Measurements from ENCODE around the gene BUB3. TPM values are rescaled to one million over a fixed set of nuclear protein-coding genes. Genes with fewer than 3 reads are reported as not detected.

The BUB3 gene
- polyA plus RNA-seq, 6 donors from 2014 or later: 135 to 244 (median 163) TPM

- DNase-seq (no peak), ATAC-seq (ENCODE audit: low read depth in 2 of 2) (peak in 1 of 2 donors; percentile 26)
- H3K27ac Mint-ChIP-seq: peak within 1 kb of the TSS in 5 of 6 donors; percentile 27 to 97 (median 94)
- H3K9me3 Mint-ChIP-seq: peaks cover 0 to 40% (median 7%) of the 10 kb centered on the region in 7 donors
- peaks cover 0 to 3% of the 10 kb centered on the region in 2 donors for H3K36me3 Mint-ChIP-seq
- H3K27me3 Mint-ChIP-seq: peaks cover 58 to 77% (median 73%) of the 10 kb centered on the region in 3 donors
- peaks cover 18 to 44% (median 26%) of the 10 kb centered on the region in 3 donors for H3K4me1 Mint-ChIP-seq
- peak within 1 kb of the TSS; percentile 69 to 93 (median 84) for H3K4me3 Mint-ChIP-seq
Measured at GRCh38 chr10:123135415-123136141, 18.6 kb upstream of the BUB3 start, which contains the start of gene HMX3. TSS of gene HMX3 (plus strand) at chr10:123135970. CDS start at chr10:123136051, 81 bp downstream.

- peak in 1 of 2 donors; percentile 11 for ATAC-seq (ENCODE audit: low read depth in 2 of 2)
- peaks cover 57 to 77% (median 73%) of the 10 kb centered on the region in 3 donors for H3K27me3 Mint-ChIP-seq
- H3K4me1 Mint-ChIP-seq: peaks cover 18 to 46% (median 26%) of the 10 kb centered on the region in 3 donors
- peaks cover under 1 to 3% of the 10 kb centered on the region in 2 donors for H3K36me3 Mint-ChIP-seq
- H3K27ac Mint-ChIP-seq: peak overlapping the region in 3 of 6 donors; percentile 69 to 96 (median 93)
- DNase-seq: no peak
- peak overlapping the region; percentile 49 to 93 (median 82) for H3K4me3 Mint-ChIP-seq
- H3K9me3 Mint-ChIP-seq: peaks cover 0 to 45% (median 8%) of the 10 kb centered on the region in 7 donors
Measured at GRCh38 chr10:123136221-123136805, 17.9 kb upstream of the BUB3 start.

GRCh38 chr10:123136806-123137642, 17.2 kb upstream of the BUB3 start:
- Mint-ChIP-seq H3K36me3 (peaks cover 5 to 8% of the 10 kb centered on the region in 2 donors), H3K27me3 (peaks cover 59 to 77% (median 73%) of the 10 kb centered on the region in 3 donors), H3K27ac (peak overlapping the region in 5 of 6 donors; percentile 69 to 97 (median 95)), H3K4me3 (peak overlapping the region; percentile 69 to 93 (median 86)), H3K9me3 (peaks cover 0 to 51% (median 8%) of the 10 kb centered on the region in 7 donors), H3K4me1 (peaks cover 25 to 48% (median 32%) of the 10 kb centered on the region in 3 donors)
- DNase-seq (no peak), ATAC-seq (ENCODE audit: low read depth in 2 of 2) (peak; percentile 8 to 11)

GRCh38 chr10:123139165-123139520, 15.1 kb upstream of the BUB3 start:
- H3K4me1 Mint-ChIP-seq: peaks cover 14 to 38% (median 35%) of the 10 kb centered on the region in 3 donors
- H3K27ac Mint-ChIP-seq: peak overlapping the region in 4 of 6 donors; percentile 56 to 92 (median 80)
- H3K4me3 Mint-ChIP-seq: peak overlapping the region in 6 of 8 donors; percentile 8 to 74 (median 46)
- H3K27me3 Mint-ChIP-seq: peaks cover 53 to 77% (median 72%) of the 10 kb centered on the region in 3 donors
- peaks cover 5 to 8% of the 10 kb centered on the region in 2 donors for H3K36me3 Mint-ChIP-seq
- H3K9me3 Mint-ChIP-seq: peaks cover 0 to 35% (median 12%) of the 10 kb centered on the region in 7 donors
- no peak for DNase-seq
- ATAC-seq (ENCODE audit: low read depth in 2 of 2): no peak

GRCh38 chr10:123139521-123140163, 14.6 kb upstream of the BUB3 start:
- ATAC-seq (ENCODE audit: low read depth in 2 of 2) (no peak), DNase-seq (no peak)
- H3K36me3 Mint-ChIP-seq: peaks cover 5 to 8% of the 10 kb centered on the region in 2 donors
- H3K27ac Mint-ChIP-seq: peak overlapping the region in 5 of 6 donors; percentile 9 to 92 (median 72)
- H3K9me3 Mint-ChIP-seq: peaks cover 0 to 36% (median 12%) of the 10 kb centered on the region in 7 donors
- peak overlapping the region in 6 of 8 donors; percentile 8 to 74 (median 54) for H3K4me3 Mint-ChIP-seq
- peaks cover 13 to 34% (median 33%) of the 10 kb centered on the region in 3 donors for H3K4me1 Mint-ChIP-seq
- H3K27me3 Mint-ChIP-seq: peaks cover 53 to 76% (median 73%) of the 10 kb centered on the region in 3 donors

- Mint-ChIP-seq H3K4me1 (peaks cover 20 to 41% (median 41%) of the 10 kb centered on the region in 3 donors), H3K4me3 (peak overlapping the region in 2 of 8 donors; percentile 57 to 71), H3K27ac (peak overlapping the region in 5 of 6 donors; percentile 47 to 92 (median 72)), H3K9me3 (peaks cover 0 to 43% (median 12%) of the 10 kb centered on the region in 7 donors), H3K36me3 (peaks cover 5 to 8% of the 10 kb centered on the region in 2 donors), H3K27me3 (peaks cover 60 to 82% (median 80%) of the 10 kb centered on the region in 3 donors)
- ATAC-seq (ENCODE audit: low read depth in 2 of 2) (no peak), DNase-seq (no peak)
Measured at GRCh38 chr10:123140164-123140982, 13.8 kb upstream of the BUB3 start.

GRCh38 chr10:123140983-123141390, 13.2 kb upstream of the BUB3 start:
- Mint-ChIP-seq H3K27ac (peak overlapping the region in 3 of 6 donors; percentile 47 to 92 (median 79)), H3K9me3 (peaks cover 0 to 48% (median 16%) of the 10 kb centered on the region in 7 donors), H3K4me1 (peaks cover 25 to 44% (median 42%) of the 10 kb centered on the region in 3 donors), H3K27me3 (peaks cover 65 to 88% (median 86%) of the 10 kb centered on the region in 3 donors), H3K36me3 (peaks cover 5 to 8% of the 10 kb centered on the region in 2 donors), H3K4me3 (peak overlapping the region in 4 of 8 donors; percentile 12 to 71 (median 46))
- no peak for ATAC-seq (ENCODE audit: low read depth in 2 of 2)
- DNase-seq: no peak

GRCh38 chr10:123141791-123142700, 12.2 kb upstream of the BUB3 start:
- peak overlapping the region in 3 of 6 donors; percentile 82 to 97 (median 92) for H3K27ac Mint-ChIP-seq
- H3K36me3 Mint-ChIP-seq: peaks cover 5 to 8% of the 10 kb centered on the region in 2 donors
- no peak for ATAC-seq (ENCODE audit: low read depth in 2 of 2)
- H3K27me3 Mint-ChIP-seq: peaks cover 71 to 87% (median 85%) of the 10 kb centered on the region in 3 donors
- H3K9me3 Mint-ChIP-seq: peaks cover 0 to 52% (median 16%) of the 10 kb centered on the region in 7 donors
- H3K4me3 Mint-ChIP-seq: peak overlapping the region in 7 of 8 donors; percentile 9 to 72 (median 32)
- H3K4me1 Mint-ChIP-seq: peaks cover 27 to 44% (median 35%) of the 10 kb centered on the region in 3 donors
- DNase-seq: no peak

- Mint-ChIP-seq H3K27me3 (peaks cover 73 to 91% (median 86%) of the 10 kb centered on the region in 3 donors), H3K9me3 (peaks cover 0 to 54% (median 16%) of the 10 kb centered on the region in 7 donors), H3K27ac (peak overlapping the region in 3 of 6 donors; percentile 81 to 93 (median 82)), H3K4me1 (peaks cover 29 to 48% (median 33%) of the 10 kb centered on the region in 3 donors), H3K36me3 (peaks cover 5 to 8% of the 10 kb centered on the region in 2 donors), H3K4me3 (peak overlapping the region in 6 of 8 donors; percentile 25 to 76 (median 50))
- ATAC-seq (ENCODE audit: low read depth in 2 of 2) (no peak), DNase-seq (no peak)
Measured at GRCh38 chr10:123142701-123143161, 11.5 kb upstream of the BUB3 start.

- Mint-ChIP-seq H3K36me3 (peaks cover 5 to 8% of the 10 kb centered on the region in 2 donors), H3K4me1 (peaks cover 29 to 43% (median 33%) of the 10 kb centered on the region in 3 donors), H3K4me3 (peak overlapping the region in 6 of 8 donors; percentile 22 to 76 (median 47)), H3K27me3 (peaks cover 73 to 89% (median 83%) of the 10 kb centered on the region in 3 donors), H3K27ac (peak overlapping the region in 4 of 6 donors; percentile 36 to 93 (median 82)), H3K9me3 (peaks cover 0 to 53% (median 15%) of the 10 kb centered on the region in 7 donors)
- DNase-seq (no peak), ATAC-seq (ENCODE audit: low read depth in 2 of 2) (no peak)
Measured at GRCh38 chr10:123143162-123143824, 10.9 kb upstream of the BUB3 start.

Data from naive B cell (primary cell).